Testis (tissue), 2 donors: Measurements from ENCODE around the gene AGXT2.

ENCODE experiments used
- POLR2A ChIP-seq: fragments of 450-650 bp; IDR thresholded peaks from one replicate; pipeline ENCODE4 v1.6.1; 2017; ENCODE audit warnings: antibody characterized with exemption, mild to moderate bottlenecking, moderate library complexity
- TF ChIP-seq, protein P1 (sequence below), 3 experiments: fragments of 450-650 bp in 2 of 3; fragments of 200-600 bp in 1 of 3; sonication (generic) in 1 of 3; IDR thresholded peaks; one replicate each; pipeline ENCODE4 v1.5.1; 2016 to 2019; ENCODE audit warnings: antibody characterized with exemption in 3 of 3, mild to moderate bottlenecking in 2 of 3, moderate library complexity in 1 of 3

DNA sequence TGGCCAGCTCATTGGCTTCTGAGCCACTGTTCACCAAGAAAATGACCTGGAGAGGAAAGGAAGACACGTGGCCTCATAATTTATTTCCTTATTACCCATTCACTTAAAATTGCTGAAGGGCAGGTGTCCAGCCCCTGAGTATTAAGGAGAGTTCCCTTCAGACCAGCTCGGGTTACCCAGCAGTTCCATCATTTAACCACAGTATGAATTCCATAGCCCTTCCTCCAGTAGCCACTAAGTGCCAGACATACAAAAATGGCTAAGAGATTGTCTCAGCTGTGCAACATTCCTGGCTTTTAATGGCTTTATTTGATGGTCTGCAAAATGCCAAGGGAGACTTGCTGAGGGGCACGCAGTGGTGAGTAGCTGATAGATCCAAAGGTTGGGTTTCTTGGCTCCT is 12.5 kb downstream of the AGXT2 start:
- TF ChIP-seq, protein P1, sequence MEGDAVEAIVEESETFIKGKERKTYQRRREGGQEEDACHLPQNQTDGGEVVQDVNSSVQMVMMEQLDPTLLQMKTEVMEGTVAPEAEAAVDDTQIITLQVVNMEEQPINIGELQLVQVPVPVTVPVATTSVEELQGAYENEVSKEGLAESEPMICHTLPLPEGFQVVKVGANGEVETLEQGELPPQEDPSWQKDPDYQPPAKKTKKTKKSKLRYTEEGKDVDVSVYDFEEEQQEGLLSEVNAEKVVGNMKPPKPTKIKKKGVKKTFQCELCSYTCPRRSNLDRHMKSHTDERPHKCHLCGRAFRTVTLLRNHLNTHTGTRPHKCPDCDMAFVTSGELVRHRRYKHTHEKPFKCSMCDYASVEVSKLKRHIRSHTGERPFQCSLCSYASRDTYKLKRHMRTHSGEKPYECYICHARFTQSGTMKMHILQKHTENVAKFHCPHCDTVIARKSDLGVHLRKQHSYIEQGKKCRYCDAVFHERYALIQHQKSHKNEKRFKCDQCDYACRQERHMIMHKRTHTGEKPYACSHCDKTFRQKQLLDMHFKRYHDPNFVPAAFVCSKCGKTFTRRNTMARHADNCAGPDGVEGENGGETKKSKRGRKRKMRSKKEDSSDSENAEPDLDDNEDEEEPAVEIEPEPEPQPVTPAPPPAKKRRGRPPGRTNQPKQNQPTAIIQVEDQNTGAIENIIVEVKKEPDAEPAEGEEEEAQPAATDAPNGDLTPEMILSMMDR (IDR thresholded peaks at IDR 0.05) = no peak
- no peak for TF ChIP-seq POLR2A
